ENCODE results near the gene GOLGA6L25.
"Not testable (repeated sequence)": the region's sequence is repeated elsewhere in the genome, so short reads cannot be mapped to it uniquely, and the experiment has no call there.

Gene GOLGA6L25, protein sequence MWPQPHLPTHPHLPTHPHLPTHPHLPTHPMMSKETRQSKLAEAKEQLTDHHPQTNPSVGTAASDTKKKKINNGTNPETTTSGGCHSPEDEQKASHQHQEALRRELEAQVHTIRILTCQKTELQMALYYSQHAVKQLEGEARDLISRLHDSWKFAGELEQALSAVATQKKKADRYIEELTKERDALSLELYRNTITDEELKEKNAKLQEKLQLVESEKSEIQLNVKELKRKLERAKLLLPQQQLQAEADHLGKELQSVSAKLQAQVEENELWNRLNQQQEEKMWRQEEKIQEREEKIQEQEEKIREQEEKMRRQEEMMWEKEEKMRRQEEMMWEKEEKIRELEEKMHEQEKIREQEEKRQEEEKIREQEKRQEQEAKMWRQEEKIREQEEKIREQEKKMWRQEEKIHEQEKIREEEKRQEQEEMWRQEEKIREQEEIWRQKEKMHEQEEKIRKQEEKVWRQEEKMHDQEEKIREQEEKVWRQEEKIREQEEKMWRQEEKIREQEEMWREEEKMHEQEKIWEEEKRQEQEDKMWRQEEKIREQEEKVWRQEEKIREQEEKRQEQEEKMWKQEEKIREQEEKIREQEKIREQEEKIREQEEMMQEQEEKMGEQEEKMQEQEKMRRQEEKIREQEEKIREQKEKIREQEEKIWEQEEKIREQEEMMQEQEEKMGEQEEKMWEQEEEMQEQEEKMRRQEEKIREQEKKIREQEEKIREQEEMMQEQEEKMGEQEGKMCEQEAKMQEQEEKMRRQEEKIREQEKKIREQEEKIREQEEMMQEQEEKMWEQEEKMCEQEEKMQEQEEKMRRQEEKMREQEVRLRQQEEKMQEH

DNA sequence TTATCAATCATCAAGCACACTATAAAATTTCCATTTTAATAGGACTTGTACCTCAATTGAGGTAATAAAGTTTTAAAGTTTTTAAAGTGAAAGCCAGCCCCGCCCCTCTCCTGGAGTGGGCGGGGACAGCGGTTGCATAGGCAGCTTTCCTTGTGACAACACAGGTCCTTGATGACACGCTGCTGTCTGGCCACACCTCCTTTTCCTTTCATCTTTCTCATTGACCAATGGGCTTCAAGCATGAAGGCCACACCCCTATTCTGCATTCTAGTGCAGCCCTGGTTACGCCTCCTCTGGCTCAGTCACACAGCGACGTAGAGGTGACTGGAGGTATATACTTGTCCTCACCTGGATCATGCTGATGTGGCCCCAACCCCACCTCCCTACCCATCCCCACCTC is at the start of gene GOLGA6L25:
TSS of gene GOLGA6L25 (plus strand) at position 301 of the 400 bp plus-strand sequence. CDS start at position 362, 61 bp downstream.
- not testable (repeated sequence) for DNase-seq (ENCODE audit: low read depth)

DNA sequence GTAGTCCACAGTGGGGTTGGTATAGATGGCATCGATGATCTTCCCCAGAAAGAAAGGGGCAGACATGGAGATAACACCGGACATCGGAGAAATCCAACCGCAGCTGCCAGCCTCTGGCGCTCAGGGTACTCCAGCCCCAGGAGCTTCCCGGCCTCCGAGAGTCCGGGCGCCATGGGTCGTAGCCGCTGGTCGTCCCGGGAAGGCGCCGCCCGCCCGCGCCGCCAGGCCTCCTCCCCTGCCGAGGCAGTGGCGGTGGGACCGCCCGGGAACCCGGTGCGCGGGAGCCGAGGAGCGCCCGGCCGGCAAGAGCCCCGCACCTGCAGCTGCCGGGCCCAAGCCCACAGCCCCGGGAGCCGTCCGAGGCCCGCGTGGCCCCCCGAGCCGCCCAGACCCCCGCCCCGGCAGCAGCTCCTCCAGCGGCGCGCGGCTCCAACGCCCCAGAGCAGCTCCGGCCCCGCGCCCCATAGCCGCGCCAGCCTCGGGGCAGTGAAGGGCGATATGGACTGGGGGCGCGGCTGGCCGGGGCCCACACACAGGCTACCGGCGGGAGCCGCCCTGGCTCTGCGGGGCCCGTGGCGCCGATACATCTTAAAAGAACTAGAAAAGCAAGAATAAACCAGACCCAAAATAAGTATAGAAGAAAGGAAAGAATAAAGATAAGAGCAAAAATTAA is 45.0 kb upstream of the GOLGA6L25 start:
- DNase-seq (ENCODE audit: low read depth) = not testable (repeated sequence)

DNA sequence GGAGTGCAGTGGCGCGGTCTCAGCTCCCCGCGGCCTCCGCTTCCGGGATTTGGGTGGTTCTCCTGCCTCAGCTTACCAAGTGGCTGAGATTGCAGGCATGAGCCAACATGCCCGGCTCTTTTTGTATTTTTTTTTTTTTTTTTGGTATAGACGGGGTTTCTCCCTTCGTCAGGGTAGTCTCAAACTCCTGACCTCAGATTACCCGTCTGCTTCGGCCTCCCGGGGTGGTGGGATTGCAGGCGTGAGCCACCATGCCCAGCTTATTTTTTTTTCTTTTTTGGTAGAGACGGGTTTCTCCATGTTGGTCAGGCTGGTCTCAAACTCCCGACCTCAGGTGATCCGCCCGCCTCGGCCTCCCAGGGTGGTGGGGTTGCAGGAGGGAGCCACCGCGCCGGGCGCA is 39.2 kb upstream of the GOLGA6L25 start:
- DNase-seq (ENCODE audit: low read depth) = not testable (repeated sequence)

DNA sequence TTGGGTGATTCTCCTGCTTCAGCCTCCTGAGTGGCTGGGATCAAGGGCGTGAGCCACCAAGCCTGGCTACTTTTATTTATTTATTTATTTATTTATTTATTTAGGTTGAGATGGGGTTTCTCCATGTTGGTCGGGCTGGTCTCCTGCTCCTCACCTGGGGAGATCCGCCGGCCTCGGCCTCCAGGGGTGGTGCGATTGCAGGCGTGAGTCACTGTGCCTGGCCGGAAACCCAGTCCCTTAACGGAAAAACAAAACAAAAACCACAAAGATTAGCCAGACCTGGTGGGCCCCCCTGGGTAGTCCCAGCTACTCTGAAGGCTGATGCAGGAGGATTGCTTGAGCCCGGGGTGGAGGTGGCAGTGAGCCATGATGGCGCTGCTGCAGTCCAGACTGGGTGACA is 38.2 kb upstream of the GOLGA6L25 start:
- not testable (repeated sequence) for DNase-seq (ENCODE audit: low read depth)

DNA sequence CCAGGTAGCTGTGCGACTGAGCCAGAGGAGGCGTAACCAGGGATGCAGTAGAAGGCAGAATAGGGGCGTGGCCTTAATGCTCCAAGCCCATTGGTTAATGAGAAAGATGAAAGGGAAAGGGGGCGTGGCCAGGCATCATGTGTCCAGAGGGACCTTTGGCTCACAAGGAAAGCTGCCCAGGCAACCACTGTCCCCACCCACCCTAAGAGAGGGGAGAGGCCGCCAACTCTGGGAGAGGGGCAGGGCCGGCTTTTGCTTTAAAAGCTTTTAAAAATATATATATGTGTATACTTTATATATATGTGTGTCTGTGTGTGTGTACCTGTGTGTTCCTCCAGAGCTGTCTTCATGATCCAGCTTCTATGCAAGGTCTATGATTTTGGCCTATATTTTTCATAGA is 20.4 kb upstream of the GOLGA6L25 start, which contains the start of gene GOLGA8G:
TSS of gene GOLGA8G (minus strand) at position 18 of the 400 bp plus-strand sequence. CDS start 62 bp downstream, outside the sequence.
- not testable (repeated sequence) for DNase-seq (ENCODE audit: low read depth)

DNA sequence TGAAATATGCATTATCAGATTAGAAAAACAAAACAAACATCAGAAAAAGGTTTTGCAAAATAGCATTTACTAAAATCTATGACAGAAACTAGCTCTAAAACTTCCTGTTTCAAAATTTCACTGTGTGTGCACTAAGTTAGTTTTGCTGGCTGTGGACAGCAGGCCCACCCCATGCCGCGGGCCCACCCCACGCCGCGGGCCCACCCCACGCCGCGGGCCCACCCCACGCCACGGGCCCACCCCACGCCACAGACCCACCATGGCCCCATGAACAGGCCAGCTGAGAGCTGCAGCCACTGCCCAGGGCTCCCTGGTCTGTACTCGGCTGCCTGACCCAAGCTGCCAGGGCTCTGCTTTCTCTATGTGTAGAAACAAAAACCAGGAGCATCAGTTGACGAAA is 20.0 kb downstream of the GOLGA6L25 start:
- not testable (repeated sequence) for DNase-seq (ENCODE audit: low read depth)

DNA sequence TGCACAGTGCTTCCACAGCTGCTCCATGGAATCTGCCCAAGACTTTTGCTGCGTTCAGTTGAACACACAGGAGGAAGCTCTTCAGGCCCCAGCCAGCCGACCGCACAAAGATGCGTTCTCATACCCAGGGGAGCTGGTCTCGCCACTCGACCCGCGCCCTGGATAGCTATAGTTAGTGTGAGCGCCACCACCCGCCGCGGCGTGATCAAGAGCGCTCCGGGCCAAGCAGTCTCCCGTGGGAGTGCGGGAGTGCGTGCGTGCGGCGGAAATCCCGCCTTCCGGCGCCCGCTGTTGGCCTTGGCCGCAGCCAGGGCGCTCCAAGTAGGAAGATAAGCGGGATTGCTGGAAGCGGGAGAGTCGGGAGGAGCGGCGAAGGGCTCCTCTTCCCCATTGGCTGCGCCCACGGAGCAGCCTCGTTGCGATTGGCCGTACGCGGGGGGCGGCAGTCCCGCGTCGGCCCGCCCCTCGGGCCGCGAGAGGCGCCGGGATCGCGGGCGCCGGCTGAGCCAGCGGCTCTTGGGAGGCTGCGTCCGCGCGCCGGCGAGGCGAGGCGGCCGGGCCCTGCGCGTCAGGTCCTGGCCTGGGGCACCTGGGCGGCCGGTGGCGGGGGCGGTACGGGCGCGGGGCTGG is 35.7 kb downstream of the GOLGA6L25 start:
- not testable (repeated sequence) for DNase-seq (ENCODE audit: low read depth)

DNA sequence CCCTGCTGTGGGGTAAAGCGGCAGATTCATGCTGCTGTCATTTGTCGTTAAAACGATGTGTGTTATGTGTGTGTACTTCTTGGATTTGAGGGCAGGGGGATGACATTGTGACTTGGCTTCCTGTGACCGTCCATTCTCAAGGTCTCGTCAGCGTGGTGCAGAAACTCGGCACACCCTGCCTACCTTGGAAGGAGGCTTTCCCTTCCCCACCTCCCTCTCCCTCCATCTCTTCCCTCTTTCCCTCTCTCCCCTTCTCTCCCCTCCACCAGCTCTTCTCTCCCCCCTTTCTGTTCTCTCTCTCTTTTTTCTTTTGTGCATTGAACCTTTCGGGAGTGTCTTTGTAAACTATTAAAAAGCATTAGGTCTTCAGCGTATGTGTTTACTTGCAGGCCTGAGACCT is 36.4 kb downstream of the GOLGA6L25 start:
- DNase-seq (ENCODE audit: low read depth) = not testable (repeated sequence)

DNA sequence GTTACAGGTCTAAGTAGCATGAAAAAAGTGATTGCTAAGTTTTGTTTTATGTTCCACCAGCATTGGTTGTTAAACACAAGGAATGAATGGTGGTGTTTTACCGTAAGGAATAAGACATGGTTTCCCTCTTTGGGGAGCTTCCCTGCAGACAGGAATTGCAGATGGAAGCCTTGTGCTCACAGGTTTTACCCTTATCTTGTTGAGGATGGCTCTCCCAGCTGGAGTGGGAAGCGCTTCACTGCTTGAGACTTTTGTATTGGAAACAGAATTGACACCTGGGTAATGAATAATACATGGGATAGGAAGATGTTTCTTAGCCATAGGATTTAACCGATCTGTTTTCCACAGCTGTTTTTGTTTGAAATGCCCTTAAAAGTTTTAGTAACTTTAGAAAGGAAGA is 39.0 kb downstream of the GOLGA6L25 start:
- not testable (repeated sequence) for DNase-seq (ENCODE audit: low read depth)

DNA sequence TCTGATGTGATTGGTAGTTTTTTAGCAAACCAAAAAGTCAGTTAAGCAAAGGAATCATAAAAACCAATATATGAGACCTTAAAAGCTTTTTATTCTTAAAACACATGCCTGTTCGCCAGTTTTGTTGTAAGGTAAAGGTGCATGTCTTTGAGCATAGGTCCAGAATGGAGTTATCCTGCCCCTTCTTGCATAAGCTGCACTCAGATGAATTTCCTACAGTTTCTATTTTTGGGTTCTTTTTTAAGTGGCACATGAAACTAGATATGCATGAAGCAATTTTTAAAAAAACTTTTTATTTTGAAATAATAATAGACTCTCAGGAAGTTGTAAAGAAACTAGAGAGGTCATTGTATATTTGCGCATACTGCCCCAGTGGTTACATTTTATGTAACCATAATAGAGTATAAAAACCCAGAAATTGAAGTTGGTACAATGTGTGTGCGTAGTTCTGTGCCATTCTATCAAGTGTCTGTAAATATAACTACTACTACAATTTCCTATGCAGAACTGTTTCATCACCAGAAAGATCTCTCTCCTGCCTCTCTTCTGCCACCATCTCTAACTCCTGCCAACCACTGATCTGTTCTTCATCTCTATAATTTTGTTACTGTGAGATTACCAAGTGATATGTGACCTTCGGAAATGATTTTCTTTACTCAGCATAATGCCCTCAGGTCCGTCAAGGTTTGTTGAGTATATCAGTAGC is 40.2 kb downstream of the GOLGA6L25 start:
- not testable (repeated sequence) for DNase-seq (ENCODE audit: low read depth)

DNA sequence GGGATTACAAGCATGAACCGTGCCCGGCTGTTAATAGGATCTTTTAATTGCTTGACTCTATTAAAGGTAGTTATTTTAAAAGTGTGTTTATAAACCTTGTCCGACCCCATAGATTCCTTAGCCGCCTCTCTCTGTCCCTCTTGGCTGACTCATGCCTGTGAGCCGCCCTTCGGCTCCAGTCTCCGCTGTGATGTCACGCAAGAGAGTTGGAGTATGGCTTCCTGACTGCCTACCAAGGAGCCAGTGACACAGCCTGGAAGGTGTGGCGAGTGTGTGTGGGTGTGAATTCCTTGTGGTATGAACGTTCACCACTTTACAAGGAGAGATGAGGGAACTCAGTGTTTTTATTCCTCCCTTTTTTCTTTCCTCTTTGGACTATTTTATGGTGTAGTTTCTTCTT is 44.1 kb downstream of the GOLGA6L25 start:
- DNase-seq (ENCODE audit: low read depth) = not testable (repeated sequence)

DNA sequence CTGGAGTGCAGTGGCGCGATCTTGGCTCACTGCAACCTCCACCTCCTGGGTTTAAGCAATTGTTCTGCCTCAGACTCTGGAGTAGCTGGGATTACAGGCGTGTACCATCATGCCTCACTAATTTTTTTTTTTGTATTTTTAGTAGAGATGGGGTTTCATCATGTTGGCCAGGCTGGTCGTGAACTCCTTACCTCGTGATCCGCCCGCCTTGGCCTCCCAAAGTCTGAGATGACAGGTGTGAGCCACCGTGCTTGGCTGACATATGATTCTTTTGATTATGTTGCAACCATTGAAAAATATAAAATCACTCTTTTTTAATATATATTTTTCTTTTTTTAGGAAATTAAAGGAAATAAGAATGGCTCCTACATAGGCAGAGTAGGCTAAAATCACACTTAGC is 44.8 kb downstream of the GOLGA6L25 start:
- not testable (repeated sequence) for DNase-seq (ENCODE audit: low read depth)

DNA sequence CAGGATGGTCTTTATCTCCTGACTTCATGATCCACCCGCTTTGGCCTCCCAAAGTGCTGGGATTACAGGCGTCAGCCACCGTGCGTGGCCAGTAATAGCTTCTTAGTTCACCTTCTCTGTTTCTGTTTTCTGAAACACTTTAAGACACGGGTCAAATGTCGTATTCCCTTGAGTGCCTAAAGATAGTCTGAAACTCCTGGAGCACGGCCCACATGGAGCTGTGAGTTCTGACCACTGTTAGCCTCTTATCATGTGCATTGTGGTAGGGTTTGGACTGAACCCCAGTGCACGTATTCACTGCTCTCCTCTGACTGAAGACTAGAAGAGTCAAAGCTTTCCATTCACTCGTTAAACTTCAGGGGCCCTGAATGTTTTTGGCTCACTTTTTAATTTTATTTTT is 48.8 kb downstream of the GOLGA6L25 start:
- not testable (repeated sequence) for DNase-seq (ENCODE audit: low read depth)
